Nucleus accumbens (tissue), 56 donors: ENCODE measurements around the gene CLRN1.

Experiments
- DNase-seq, 56 donors: peaks; one replicate each; lab custom pipeline; 2025; lab: John Stamatoyannopoulos, UW

The CLRN1 gene

GRCh38 chr3:150978566-150979148 is 6.1 kb upstream of the CLRN1 start:
- no peak for DNase-seq

- peak in 14 of 56 donors; percentile 0 to 58 (median 18) for DNase-seq
Measured at GRCh38 chr3:150975992-150976368, 3.5 kb upstream of the CLRN1 start.

GRCh38 chr3:150975086-150975991 is 2.8 kb upstream of the CLRN1 start:
- no peak for DNase-seq

DNA sequence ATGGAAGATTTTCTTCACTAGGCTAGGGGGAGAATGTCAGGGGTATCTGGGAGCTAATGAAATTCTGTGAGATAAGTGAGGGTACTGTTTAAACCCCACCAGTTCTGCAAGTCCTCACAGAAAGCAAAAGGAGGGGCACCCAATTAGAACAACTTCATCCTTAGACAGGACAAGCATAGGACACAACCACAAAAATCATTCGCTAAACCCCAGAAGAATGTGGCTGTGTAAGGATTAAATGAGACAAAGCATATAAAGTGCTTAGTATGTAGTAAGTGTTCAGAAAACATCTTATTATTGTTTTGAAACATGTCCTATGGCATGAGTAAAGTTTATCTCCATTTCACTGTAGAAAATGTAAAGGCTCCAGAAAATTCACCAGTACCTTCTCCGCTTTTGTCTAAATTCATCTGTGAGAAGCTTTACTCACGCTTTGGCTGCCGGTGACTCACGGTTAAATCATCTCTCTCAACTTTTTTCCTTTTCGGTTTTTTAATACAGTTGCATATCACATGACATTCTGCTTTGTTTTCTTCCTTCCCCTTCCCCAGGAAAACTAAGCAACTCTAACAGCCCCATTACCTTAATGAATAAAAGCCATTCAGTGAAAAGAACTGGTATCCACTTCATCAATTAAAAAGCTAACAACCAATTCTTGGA is 1.7 kb downstream of the CLRN1 start:
- peak in 5 of 56 donors; percentile 1 to 22 (median 2) for DNase-seq

DNA sequence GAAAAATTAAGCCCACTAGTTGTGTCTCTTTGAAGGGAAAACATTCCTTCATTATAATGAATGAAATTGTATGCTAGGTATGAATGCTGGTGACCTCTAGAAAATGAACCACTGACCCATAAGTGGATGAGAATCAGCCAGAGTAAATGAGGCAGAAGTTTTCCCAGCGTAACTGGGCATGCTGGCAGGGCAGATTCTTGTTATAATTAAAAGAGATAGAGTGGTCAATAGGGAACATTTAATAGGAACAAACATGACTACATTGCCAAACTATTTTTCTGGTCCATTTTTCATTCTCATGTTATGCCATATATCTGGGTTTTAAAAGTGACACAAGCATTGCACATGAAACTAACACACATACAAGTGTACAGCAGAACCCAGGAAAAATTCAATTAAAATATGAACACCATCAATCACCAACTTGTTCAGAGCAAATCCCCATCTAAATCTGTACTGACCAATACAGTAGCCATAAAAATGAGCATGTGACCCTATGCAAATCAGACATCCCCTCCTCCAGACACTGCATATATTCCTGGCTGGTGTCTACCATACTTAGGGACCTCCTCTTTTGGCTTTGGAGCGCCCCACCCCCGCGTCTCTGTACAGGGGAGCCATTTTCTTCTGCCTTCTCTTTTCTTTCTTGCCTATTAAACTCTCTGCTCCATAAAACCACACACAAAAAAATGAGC is 4.0 kb downstream of the CLRN1 start:
- no peak for DNase-seq

DNA sequence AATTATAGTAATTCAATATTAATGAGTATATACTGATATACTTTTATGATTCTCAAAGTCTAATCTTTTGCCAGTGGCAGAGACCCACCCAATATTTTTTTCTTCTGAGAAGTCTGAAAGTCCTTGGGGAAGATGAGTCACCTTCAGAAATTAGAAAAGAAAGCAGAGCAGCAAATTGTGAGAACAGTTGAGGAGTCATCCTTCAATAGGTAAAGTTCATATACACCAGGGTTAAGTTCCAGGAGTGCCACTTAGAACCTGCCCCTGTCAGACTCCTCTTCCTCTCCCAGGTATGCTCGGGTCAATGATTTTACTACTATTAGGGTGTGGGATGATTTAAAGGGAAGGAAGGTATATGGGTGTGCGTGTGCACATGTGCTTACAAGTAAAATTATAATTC is 7.1 kb downstream of the CLRN1 start:
- no peak for DNase-seq

GRCh38 chr3:150961949-150962348 is 10.6 kb downstream of the CLRN1 start:
- DNase-seq = no peak

DNA sequence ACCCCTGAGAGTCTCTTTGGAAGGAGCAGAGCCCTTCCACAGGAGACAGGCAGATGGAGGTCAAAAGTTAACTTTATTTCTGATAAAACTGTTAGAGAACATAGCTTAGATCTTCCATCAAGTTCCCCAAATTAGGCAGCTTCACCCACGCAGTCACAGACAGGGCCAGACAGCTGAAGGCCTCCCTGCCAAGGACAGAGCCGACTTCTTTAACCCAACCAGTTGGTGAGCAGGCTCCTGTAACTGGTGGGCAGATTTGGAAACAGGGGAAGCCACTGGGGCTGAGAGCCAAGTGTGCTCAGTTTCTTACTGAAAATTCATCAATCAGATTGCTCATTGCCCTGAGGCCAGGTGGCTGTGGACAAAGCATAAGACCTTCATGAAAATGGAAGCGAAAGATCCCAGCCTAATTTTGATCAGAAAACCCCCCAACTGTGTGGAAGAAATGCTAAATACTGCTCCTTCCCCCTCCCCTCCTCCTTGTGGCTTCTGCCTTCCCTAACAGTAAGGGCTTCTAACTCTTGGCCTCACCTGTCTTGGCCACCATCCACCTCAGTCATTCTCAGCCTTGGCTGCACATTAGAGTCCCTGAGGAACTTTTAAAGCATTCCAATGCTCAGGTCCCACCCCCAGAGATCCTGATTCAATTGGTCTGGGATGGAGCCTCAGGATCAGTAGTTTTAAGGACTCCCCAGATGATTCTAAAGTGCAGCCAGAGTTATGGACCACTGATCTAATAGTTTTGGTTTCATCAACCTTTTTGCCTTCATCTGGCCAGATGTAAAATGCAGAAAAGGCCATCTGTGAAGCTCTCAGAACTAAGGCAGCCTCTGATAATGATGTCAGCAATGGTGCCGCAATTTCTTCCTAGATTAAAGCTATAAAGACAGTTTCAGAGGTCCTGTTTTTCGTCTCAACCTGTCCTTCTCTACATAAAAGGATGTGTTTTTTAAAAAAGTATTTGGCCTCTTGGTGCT is 11.5 kb downstream of the CLRN1 start:
- DNase-seq = no peak

GRCh38 chr3:150958683-150959082 is 13.8 kb downstream of the CLRN1 start:
- DNase-seq = no peak

DNA sequence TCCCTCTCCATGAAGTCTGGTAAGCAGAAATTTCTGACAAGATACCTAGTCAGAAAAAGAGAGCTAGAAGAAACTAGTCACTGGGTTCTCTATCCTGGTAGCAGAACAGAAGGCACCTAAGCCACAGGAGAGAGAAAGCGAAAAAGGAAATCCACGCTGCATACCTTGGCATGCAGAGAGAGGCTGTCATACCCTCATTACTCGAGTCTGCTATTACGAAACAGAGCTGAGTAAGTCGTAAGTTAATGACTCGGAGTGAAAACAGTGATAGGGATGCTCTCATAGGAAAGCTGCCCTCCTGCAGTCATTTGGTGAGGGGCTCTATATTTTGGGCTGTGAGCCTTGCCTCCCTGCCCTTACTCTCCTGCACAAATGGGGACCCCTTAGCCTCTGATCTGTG is 16.2 kb downstream of the CLRN1 start:
- DNase-seq = no peak

DNA sequence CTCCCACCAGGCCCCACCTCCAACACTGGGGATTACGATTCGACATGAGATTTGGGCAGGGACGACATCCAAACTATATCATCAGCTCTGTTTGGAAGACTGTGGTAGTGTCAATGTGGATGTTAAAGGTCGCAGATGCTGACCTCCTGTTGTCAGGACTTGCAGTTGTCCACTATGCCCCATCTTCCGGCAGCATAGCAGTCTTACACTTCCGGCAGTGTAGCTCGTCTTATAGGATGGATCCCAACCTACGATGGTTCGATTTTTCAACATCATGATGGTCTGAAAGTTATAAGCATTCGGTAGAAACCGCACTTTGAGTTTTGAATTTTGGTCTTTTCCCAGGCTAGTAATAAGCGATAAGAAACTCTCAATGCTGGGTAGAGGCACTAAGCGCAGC is 20.6 kb downstream of the CLRN1 start:
- DNase-seq = no peak

DNA sequence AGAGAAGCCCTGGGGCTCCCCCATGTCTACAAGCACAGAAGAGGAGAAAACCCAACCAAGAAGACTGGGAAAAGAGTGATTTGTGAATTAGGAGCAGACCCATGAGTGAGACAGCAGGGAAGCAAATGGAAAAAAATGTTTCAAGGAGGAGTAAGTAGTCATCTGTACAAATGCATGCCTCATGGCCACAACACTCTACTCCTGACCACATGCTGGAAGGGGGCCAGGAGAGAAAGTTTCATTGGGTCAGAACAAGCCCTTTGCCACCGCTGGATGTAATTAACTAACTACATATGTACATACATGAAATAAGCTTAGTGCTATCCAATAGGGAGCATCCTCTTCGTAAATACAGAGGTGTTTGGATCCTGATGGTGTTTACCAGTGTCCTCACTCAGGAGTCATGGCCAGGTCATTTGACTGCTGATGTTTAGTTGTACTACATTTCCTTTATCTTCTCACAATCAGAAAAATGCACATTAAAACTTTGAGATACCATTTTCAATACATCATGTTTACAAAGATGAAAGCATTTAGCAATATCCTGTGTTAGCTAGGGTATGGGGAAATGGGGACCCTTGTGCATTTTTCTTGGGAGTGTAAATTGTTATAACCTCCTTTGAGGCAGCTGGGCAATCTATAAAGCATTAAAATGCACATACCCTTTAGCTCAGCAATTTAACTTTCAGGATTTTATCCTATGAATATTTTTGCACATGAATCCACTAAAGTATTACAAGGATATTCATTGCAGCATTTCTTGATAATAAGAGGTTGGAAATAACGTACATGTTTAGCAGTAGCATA is 27.1 kb downstream of the CLRN1 start:
- DNase-seq = no peak

DNA sequence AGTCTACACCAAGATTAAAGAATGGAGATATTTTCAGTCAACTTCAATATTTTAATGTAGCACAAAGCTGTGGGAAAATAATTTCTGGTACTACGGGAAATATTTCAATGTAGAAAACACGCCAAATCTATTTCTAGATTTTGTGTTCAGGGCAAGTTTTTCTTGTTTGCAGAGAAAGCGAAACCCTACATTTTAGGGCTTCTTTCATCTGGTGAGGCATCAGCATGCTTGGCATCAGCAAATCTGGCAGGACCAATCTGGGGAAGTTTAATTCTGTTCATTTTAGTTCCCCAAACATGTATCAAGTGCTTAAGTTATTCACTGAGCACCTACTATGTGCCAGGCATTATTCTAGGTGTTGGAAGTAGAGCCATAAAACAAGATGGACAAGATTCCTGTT is 30.3 kb downstream of the CLRN1 start:
- DNase-seq = no peak

GRCh38 chr3:150936693-150937092 is 35.8 kb downstream of the CLRN1 start:
- no peak for DNase-seq

DNA sequence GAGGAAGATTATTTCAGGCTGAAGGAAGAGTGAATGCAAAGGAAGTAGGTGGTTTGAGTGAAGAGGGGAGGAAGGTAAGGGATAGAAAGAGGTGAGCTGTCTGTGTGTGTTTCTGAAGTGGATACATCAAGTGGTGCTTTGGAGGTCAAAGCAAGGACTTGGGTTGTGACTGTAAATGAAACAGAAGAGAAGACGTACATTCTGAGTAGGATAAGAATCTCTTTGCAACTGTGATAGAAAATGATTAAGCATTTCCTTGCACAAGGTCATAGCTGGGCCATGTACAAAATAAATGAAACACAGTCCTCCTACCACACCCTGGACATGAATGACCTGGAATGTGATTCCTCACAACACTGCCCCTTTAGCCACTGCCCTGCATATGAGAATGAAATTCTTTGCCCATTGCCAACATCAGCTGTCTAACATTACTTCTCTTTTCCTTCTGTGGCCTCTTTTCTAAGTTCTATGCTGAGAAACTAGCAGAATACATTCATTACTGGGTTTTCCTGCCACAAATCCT is 39.0 kb downstream of the CLRN1 start:
- no peak for DNase-seq

- DNase-seq = no peak
Measured at GRCh38 chr3:150931745-150932144, 40.8 kb downstream of the CLRN1 start.

DNA sequence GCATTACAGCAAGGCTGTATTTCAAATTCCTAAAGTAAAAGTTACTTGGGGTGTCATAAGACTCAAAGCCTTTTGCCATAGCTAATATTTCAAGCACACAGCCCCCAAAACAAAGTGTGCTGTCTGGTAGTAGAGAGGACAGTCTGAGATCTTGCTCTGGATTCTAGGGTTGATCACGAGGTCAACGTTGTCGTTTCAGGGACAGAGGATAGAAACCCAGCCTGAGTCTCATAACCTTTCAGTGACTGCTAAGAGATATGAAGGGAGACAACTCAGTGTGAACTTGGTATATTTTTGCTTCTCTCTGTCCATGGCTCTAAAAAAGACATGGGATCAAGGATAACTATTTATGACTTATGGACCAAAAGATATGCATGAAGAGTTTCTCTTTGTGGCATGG is 41.7 kb downstream of the CLRN1 start:
- DNase-seq = no peak

DNA sequence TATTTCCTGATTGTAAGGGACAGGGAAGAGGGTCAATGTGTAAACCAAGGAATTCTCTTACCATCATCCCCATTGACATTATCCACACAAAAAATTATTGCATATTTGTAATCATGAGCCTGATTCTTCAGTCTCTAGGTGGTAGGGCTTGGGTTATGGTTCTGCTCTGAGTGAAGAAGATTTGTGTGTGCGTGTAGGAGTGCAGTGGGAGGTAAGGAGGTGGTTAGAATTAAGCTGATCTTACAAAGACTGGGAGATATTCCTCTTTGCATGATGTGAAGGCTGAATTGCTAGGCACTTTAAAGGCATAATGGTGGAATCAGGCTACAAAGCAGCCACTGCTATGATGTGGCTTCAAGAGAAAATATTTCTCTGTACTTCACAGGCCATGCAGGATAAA is 44.3 kb downstream of the CLRN1 start:
- peak in 3 of 56 donors; percentile 9 to 25 (median 9) for DNase-seq

DNA sequence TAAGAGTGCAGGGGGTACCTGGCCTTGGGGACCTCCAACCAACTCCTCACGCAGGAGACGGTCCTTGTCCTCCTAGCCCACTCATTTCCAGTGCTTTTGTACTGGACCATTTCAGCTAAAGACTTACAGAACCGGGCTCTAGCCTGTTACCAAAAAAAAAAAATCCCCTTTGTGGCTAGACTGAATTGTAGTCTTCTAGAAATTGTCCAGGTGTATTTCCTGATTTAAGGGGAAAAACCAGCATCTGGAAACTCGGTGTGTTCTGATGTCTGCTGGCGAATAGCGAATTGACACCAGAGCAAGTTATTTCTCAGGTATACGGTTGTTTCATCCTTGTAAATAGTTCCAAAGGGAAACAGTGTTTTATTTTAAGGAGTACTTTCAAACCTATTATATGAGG is 46.2 kb downstream of the CLRN1 start:
- DNase-seq = no peak
